GM12801 (cell line): ENCODE data around the gene NTMT1.

ENCODE experiments used
- CTCF ChIP-seq: IDR thresholded peaks from one replicate; pipeline ENCODE4 v1.5.1; 2011; ENCODE audit warnings: control low read depth; ENCODE audit not compliant: insufficient read length; ENCODE audit errors: extremely low read depth

The NTMT1 gene

GRCh38 chr9:129626079-129626624 is at the start of gene NTMT1:
NTMT1 (plus strand) TSS chr9:129626163; CDS start chr9:129632704, 6,541 bp downstream.
- no peak for TF ChIP-seq CTCF

- TF ChIP-seq CTCF: no peak
Observed at GRCh38 chr9:129576546-129577543, 49.1 kb upstream of the NTMT1 start.

- no peak for TF ChIP-seq CTCF
Observed at GRCh38 chr9:129579294-129579693, 46.7 kb upstream of the NTMT1 start.

GRCh38 chr9:129580211-129580915 is 45.6 kb upstream of the NTMT1 start:
- TF ChIP-seq CTCF: no peak

- no peak for TF ChIP-seq CTCF
Observed at GRCh38 chr9:129581505-129582189, 44.3 kb upstream of the NTMT1 start.

- no peak for TF ChIP-seq CTCF
Observed at GRCh38 chr9:129582855-129583254, 43.1 kb upstream of the NTMT1 start.
